Medulla oblongata (tissue), 1 donor: Measurements from ENCODE around the gene PKD1.
"Not testable (repeated sequence)": the region's sequence is repeated elsewhere in the genome, so short reads cannot be mapped to it uniquely, and the experiment has no call there.

Source experiments
- DNase-seq: peaks from one replicate; pipeline ENCODE4 v3.0.0-alpha.2; 2015; ENCODE audit errors: extremely low spot score

PKD1 gene

DNA sequence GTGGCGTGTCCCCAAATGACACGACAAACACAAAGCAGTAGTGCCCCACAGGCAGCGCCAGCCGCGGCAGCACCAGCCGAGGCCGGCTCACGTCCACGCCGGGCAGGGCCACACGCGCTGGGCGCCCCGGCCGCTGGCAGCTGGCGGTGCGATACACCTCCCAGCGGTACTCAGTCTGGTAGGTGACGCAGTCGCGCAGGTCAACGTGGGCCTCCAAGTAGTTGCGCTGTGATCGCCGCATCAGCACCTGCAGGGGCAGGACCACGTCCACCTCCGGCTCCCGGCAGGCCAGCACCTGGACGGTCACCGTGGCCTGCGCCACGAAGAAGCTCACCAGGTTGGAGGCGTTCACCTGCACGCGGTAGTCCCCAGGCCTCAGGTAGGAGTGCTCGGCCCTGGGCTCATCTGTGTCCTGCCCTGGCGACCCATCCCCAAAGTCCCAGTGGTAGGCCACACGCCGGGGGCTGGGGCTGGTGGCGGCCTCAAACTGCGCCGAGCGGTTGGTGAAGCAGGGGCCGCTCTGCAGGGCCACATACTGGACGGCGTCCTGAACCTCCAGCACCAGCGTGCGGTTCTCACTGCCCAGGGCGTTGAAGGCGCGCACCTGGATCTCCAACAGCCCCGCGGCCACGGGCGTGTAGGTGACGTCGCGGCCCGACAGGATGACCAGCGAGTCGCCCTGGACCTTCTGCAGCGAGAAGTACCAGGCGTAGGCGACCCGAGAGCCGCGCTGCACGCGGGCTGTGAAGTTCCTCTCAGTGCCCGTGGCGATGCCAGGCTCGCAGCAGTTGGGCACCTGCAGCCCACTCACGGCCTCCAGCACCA is 27.0 kb downstream of the PKD1 start:
- DNase-seq = not testable (repeated sequence)

DNA sequence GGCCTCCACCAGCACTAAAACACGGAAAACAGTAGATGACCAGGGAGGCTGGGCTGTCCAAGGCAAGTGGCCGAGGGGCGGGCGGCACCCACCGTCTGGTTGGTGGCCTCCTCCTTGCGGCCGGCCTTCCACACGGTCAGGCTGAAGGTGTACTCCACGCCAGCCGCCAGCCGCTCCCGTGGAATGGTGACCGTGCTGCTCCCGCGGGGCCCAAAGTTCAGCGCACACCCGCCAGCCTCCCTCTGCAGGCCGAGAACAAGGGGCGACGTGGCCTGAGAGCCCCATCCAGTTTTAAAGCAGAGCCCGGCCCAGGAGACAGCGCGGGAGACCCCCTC is 27.9 kb downstream of the PKD1 start:
- not testable (repeated sequence) for DNase-seq

DNA sequence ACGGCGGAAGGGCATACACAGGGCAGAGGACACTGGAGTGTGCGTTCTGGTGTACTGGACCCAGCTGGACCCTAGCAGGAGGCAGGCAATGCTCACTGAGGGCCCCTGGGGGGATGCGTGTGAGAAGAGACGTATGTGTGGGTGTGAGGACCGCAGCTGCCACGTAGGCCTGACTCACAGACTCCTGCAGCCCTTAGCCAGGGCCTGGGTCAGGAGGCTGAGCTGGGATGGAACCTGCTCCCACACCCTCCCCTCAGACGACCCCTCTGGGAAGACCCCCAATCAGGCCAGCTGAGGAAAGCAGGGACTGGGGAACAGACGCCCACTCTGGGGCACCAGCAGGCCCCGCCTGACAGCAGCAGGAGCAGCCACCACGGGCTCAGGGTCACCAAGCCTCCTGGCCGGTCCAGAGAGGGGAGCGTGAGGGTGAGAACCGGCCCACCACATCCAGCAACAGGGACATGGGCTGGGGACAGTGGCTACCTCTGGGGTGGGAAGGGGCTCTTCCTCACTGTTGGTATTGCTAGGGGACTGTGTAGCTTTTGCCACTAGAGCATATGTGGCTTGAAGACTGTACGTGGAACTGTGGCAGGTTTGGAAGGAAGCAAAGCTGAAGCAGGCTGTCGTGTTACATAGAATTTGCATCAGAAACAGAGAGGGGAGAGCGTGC is 28.4 kb downstream of the PKD1 start:
- not testable (repeated sequence) for DNase-seq

DNA sequence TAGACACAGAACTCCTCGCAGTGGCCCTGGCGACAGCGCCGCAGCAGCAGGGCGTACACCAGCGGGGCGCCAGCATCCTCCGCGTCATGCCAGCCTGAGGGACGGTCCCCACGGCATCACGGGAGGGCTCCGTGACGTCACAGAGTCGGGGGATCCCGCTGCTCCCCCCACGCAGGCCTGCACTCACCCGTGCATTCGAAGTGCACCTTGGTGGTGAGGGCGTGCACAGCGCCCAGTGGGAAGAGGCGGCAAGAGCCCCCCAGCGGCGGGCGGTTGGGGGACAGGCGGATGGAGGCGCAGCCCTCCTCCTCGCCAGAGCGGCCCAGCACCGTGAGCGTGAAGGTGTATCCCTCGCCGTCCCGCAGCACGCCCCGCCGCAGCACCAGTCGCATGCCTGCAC is 29.5 kb downstream of the PKD1 start:
- DNase-seq = not testable (repeated sequence)

DNA sequence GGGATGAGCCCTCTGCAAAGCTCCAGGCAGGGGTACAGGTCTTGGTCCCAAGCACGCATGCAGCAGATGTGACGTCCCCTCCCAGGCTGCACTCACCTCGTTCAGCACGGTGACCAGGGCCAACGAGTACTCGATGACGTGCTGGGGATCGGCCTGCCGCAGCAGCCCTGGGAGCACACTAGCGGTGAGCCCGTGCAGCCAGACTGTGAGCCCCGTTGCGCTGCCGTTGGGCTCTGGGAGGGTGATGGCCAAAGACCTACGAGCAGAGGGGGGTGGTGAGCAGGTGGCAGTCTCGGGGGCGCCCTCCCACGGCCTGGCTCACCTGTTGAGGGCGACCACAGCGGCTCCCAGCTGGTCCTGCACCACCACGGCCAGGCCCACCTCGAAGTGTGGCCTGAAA is 29.9 kb downstream of the PKD1 start:
- not testable (repeated sequence) for DNase-seq

DNA sequence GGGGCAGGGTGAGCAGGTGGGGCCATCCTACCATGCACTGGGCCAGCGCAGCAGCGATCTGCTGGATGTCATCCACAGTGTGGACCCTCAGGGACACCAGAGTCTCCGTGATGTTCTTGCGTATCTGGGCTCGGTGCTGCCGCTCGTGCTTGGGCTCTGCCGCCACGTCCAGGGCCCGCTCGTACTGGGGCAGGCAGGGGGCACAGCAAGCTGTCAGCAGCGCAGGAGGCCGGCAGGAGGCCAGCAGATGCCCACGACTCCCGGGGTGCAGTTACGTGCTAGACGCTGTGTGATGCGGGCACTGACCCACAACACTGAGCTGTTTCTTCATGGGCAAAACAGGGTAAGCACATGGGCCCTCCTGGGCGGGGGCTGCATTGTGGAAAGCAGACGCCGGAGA is 30.4 kb downstream of the PKD1 start:
- DNase-seq = not testable (repeated sequence)

DNA sequence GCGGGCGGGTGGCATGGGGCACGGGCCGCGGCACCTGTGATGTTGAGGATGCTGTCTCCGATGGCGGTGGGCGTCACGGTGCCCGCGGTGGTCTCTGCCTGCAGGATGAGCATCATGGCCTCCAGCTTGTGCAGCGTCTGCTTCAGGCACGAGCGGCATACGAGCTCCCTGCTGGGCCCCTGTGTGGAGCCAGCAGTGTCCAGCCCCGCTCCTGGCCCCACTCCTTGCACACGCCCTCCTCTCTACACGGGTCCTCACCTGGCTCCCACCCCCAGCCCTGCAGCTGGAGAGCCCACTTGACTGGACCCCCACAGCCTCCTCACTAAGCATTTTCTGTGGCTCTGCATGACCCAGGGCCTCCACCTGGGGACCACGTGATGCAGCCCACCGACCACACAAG is 31.2 kb downstream of the PKD1 start:
- not testable (repeated sequence) for DNase-seq

DNA sequence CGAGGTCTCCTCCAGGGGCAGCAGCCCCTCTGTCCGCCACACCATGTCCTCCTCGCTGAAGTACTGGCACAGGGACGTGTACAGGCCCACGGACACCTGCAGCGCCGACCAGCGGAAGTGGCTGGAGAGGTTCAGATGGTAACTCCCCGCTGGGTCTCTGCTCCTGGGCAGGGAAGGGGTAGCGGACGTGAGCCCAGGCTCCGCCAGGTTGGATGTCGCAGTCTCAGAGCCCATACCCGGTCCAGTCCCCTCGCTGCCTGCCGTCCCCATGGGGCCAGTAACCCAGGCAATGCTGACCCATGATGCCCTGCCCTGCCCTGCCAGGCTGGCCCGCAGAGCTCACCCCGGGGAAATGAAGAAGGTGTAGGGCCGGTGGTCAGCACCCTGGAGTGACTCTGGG is 33.2 kb downstream of the PKD1 start:
- no peak for DNase-seq

DNA sequence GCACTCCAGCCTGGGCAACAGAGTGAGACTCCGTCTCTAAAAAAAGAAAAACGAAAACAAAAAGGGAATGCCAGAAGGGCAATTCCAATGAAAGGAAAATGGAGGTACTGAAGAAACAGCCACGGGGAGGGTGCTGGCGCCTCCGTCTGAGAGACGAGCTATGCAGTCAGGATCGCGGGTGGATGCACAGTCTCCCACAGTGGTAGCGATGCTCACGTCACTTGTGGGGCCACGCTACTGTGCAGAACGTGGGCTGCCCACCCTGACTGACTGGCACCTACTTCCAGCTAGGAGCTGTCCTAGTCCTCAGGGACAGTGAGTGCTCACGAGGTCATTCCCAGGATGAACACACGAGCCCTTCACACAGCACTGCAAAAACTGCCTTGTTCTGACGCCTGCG is 34.1 kb downstream of the PKD1 start:
- not testable (repeated sequence) for DNase-seq

DNA sequence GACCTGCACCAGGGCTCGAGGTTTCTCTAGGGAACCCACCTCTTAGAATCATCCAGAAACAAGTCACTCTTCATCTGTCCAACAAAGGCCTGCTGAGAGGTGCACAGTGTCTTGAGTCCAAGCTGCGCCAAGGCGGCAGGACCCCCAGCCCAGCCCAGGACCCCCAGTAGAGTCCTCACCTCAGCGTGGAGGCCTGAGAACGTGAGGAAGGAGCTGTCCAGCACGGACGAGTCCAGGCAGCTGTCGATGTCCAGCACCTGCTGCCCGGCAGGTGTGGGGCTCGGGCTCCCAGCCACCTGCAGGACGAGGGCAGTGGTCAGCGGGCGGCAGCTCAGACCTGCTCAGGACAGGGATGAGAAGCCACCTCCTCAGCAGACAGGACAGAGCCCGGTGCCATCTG is 38.0 kb downstream of the PKD1 start:
- not testable (repeated sequence) for DNase-seq

DNA sequence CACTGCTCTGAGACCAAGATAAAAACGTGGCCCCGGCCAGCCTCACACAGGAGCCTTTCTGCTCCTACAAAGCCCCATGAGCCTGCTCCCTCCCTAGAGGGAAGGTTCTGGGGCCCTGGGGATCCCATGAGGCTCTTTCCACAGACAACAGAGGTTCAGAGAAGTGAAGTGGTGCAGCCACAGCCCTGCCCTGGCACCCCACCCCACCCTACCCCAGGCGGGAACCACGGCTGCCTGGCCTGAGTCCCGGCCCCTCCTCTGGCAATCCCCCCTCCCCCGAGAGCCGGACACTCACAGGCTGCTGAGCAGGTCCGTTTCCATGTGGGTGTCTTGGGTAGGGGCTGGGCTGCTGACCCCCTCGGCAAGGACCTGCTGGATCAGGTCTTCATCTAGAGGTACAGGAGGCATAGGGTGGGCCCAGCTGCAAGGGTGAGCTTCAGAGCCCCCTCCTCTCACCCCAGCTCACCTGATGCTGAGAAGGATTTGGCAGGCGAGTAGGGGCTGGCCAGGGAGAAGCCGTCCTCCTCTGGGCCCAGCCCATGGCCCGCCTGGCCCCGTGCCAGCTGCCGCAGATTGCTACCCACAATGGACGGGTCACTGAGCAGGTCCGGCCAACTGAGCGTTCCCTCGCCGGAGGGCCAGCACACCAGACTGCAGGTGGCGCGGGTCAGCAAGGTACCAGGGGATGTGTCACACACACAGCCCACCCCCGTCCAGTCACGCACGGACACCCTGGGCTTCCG is 38.7 kb downstream of the PKD1 start:
- no peak for DNase-seq

DNA sequence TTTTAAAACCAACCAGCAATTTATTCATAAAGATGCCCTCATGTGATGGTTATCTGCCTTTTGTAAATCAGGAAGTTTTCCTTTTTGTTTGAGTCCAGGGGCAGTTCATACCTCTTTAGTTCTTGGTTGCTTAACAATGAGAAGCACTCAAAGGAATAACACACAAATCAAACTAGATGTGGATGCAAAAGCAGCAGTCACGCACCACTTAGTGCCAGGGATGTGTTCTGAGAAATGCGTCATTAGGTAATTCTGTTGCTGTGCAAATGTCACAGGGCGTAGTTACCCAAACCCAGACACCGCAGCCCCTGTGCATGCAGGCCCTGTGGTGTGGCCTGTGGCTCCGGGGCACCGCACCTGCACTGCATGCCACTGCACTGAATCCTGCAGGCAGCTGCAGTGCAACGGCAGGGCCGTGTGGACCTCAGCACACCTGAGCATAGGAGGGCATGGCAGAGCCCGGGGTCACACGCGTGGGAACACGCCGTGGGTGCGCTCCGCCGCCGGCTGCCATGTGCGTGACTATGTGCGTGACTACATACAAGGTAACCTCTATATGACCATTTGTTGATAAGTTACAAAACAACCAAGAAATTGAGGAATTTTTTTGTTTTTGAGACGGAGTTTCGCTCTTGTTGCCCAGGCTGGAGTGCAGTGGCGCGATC is 39.6 kb downstream of the PKD1 start:
- no peak for DNase-seq

DNA sequence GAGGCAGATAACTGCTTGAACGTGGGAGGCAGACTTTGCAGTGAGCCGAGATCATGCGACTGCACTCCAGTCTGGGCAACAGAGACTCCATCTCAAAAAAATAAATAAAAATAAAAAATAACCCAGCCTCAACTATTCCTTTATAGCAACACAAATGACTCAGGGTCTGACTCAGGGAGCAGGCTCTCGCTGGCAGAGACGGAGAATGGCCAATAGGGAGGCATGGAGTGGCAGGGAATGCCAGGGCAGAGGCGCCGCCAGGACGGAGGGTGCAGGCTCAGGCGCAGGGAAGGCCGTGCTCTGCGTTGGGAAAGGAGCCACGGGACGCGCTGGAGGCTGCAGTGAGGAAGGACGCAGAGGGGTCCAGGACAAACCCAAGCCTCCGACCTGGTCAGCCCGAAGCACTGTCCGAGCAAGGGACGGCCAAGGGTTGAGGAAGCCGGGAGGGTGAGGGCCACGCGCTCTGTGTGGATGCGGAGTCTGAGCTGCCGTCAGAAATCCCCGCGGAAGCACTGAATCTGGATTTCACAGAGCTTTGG is 40.3 kb downstream of the PKD1 start:
- DNase-seq = no peak

DNA sequence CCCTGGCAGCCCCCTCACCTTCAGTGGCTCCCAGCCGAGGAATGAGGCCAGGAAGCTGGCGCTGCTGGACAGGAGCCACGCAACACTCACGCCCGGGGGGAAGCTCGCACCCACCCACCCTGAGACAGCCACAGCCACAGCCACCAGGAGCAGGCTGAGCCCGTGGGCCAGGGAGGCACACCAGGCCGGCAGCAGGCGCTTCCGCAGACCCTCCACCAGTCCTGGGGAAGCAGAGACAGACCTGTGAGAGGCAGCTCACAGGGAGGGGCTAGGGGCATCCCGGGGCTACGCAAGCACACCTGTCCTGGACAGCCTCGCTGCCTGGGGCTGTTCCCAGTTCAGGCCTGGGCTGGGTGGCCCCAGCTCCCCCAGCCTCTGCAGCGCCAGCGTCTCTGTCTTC is 41.9 kb downstream of the PKD1 start:
- DNase-seq = no peak

DNA sequence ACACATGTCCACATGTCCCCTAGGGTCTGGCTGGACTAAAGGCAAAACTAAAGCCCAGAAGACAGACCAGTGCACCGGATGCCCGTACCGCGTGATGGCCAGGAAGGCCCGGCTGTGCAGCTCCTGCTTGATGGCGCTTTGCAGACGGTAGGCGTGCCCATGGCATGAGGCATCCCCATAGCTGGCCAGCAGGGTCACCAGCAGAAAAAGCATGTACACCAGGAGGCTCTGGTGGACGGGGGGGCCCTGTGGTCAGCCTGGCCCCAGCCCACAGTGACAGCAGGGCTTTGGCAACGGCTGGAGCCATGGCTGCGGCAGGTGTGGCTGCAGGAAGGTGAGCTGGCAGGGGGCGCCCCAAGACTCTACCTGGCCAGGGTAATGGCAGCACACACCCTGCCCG is 42.8 kb downstream of the PKD1 start:
- no peak for DNase-seq

DNA sequence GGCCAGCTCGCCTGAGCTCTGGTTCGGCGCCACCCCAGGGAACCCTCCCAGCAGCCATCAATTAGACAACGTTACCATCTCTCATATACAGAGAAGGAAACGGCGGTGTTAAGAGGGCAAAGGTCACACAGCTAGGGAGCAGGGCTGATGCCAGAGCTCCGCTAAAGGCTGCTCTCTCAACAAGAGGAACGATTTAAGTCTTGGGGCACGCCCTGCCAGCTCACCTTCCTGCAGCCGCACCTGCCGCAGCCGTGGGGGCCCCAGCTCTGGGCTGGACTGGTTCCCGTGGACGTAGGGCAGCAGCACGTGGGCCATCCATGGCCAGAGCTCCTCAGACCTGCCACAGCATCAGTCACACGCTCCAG is 43.5 kb downstream of the PKD1 start:
- DNase-seq = no peak

DNA sequence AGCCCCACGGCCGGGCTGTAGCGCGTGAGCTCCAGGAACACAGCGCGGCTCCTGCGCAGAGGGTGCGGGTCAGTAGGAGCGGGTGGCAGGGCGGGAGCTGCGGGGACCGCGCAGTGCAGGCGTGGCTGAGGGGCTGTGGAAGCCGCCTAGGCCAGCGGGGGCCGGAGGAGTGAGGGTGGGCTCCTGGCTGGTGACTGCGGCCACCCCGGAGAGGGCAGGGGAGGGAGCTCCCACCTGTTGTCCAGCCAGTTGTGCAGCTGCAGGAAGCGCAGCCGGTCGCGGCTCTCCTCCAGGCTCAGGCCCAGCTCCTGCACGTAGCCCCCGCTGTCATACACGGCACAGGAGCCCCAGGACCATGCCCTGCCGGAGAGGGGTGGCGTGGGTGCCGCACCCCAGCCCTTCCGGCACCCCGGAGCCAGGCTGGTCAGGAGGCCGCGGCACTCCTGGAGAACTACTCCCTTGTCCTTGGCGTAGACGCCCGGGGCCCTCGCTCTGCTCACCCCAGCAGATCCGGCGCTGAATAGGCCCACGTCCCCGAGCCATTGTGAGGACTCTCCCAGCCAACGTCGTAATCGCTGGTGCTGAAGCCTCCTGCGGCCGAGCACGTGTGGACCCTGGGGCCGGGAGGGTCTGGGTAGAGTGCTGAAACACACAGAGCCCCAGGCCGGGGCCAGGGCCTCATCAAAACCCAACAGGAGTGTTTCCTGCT is 44.0 kb downstream of the PKD1 start:
- DNase-seq = no peak

DNA sequence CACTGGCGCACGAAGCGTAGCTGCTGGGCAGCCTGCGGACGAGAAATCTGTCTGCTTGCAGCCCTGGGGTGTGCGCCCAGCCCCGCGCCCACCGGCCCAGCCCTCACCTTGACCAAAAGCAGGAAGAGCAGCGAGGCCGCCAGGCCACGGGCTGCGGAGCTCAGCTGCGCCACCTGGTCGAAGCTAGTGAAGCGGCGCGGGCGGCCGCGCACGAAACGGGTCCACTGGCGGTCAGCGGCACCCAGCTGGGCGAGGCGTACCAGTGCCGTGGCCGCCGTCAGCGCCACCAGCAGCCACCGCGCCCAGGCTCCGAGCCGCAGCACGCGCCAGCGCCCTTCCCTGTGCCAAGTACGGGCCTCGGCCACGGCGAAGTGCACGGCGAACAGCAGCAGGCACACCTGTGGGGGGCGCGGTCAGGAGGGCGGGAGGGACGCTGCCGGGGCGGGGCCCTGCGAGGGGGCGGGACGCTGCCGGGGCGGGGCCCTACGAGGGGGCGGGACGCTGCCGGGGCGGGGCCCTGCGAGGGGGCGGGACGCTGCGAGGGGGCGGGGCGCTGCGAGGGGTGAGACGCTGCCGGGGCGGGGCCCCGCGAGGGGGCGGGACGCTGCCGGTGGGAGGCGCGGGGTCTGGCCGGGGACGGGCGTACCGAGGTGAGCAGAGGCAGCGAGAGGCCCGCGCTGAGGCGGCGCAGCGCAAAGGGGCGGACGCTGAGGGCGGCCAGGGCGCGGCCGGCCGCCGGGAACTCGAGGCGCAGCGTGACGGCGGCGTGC is 44.7 kb downstream of the PKD1 start:
- no peak for DNase-seq

DNA sequence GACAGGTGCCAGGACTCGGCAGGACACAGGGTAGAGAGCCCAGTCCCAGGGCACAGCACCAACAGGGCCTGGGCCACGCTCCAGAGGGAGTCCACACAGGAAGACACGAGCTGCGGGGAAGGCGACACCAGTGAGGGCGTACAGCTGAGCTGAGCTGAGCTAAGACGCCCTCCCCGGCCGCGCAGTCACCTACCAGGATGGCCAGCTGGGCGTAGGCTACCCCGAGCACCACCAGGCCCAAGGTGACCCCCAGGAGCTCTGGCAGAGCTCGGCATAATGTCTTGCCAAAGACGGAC is 45.3 kb downstream of the PKD1 start:
- peak; percentile 35 for DNase-seq

DNA sequence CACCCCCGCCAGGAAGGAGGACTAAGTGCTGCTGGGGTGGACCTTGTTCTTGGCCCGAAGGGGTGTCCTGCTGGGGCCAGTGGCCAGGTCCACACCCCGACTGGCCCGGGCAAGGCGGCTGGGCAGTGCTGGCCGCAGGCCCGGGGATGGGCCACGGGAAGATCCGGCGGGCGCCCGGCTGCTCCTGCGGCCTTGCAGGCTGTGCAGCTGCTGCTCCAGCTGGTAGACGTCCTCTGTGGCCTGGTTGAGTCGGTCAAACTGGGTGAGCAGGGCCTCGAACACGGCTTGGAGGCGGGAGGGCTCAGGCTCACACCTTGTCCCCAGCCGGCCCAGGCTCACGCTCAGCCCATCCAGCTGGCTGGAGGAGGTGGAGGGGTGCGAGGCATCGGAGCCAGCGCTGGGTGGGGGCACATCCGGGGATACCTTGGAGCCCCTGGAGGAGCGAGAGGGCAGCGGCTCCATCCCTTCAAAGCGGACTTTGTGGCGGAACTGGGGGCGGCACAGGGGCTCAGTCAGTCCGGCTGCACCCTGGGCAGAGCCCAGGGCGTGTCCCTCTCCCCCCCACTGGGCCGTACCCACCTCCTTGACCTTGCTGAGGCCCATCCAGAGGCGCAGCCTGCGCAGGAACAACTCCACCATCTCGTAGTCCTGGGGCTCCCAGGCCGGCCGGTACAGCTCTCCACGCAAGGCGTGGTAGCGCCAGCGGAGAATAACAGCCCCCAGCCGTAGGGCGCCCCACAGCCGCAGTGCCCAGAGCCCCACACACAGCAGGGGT is 45.8 kb downstream of the PKD1 start:
- DNase-seq = no peak
